ENCODE results near the gene KDR. TPM values are rescaled to one million over a fixed set of nuclear protein-coding genes. Genes with fewer than 3 reads are reported as not detected.

KDR gene
- total RNA-seq, 6 experiments from 2014 or later: 7.9 to 22.4 (median 11.7) TPM

- H3K36me3 ChIP-seq: no peaks in the 10 kb centered on the region
- no peak overlapping the region for H3K4me3 ChIP-seq
- no peaks in the 10 kb centered on the region for H3K4me1 ChIP-seq
- TF ChIP-seq POLR2A (IDR thresholded peaks at IDR 0.05): no peak
- TF ChIP-seq CTCF (IDR thresholded peaks at IDR 0.05): no peak
- intact Hi-C loops (cut with DNase I): no loop called here
- no peak for ATAC-seq
- 25% methylated on average over 1 of the region's 1 CpG for WGBS (ENCODE audit: insufficient coverage, low coverage, low lambda C conversion rate, missing lambda C conversion rate)
- H3K9me3 ChIP-seq: no peaks in the 10 kb centered on the region
- no peak overlapping the region for H3K27ac ChIP-seq
- DNase-seq: no peak
- H3K27me3 ChIP-seq: no peaks in the 10 kb centered on the region
Measured at GRCh38 chr4:55029321-55029720, 96.1 kb downstream of the KDR start.

Small RNA genes within 50 kb of the gene (small RNA-seq; reads per million reads assigned to genes)
- gene RN7SL424P: 0 to 0.10 reads per million in 2 experiments
- 0 reads per million in 2 experiments for gene RNU6-410P

Other genes with a start within 250 kb of the KDR start
- gene SRD5A3, start 220.6 kb upstream of the KDR start, total RNA-seq: 10 to 100 TPM in 3 of 6 experiments, 1 to 10 TPM in 3; 7.7 to 13.9 (median 9.9) TPM